HG03095 (cell line): ENCODE measurements around the gene STOX2.

Experiments used
- ATAC-seq: cut with Tn5 transposase; IDR thresholded peaks from one replicate; pipeline ENCODE4 v1.9.1; 2021; ENCODE audit warnings: moderate library complexity; ENCODE audit not compliant: unreplicated experiment

The STOX2 gene

GRCh38 chr4:183986291-183986970 is 81.3 kb downstream of the STOX2 start:
- ATAC-seq: no peak

- ATAC-seq: no peak
These were observed 82.2 kb downstream of the STOX2 start for GRCh38 chr4:183986971-183987946.

- ATAC-seq: no peak
These were observed 82.9 kb downstream of the STOX2 start for GRCh38 chr4:183987987-183988392.

GRCh38 chr4:183988874-183989273 is 83.8 kb downstream of the STOX2 start:
- no peak for ATAC-seq

- ATAC-seq: no peak
These were observed 84.4 kb downstream of the STOX2 start for GRCh38 chr4:183989461-183989860.

GRCh38 chr4:183989931-183990330 is 84.8 kb downstream of the STOX2 start:
- ATAC-seq: no peak

GRCh38 chr4:183993676-183994075 is 88.6 kb downstream of the STOX2 start:
- ATAC-seq: no peak

GRCh38 chr4:183995570-183995969 is 90.5 kb downstream of the STOX2 start:
- ATAC-seq: no peak

GRCh38 chr4:183996868-183997267 is 91.8 kb downstream of the STOX2 start:
- no peak for ATAC-seq

GRCh38 chr4:183999435-183999834 is 94.3 kb downstream of the STOX2 start:
- ATAC-seq: no peak

GRCh38 chr4:184000457-184001396 is 95.6 kb downstream of the STOX2 start:
- no peak for ATAC-seq

GRCh38 chr4:184003433-184003832 is 98.3 kb downstream of the STOX2 start:
- no peak for ATAC-seq

- ATAC-seq: no peak
These were observed 102.8 kb downstream of the STOX2 start for GRCh38 chr4:184007891-184008290.

GRCh38 chr4:184010696-184011095 is 105.6 kb downstream of the STOX2 start:
- no peak for ATAC-seq

GRCh38 chr4:184011826-184012380 is 106.8 kb downstream of the STOX2 start:
- ATAC-seq: no peak

GRCh38 chr4:184012937-184013336 is 107.8 kb downstream of the STOX2 start:
- no peak for ATAC-seq

- no peak for ATAC-seq
These were observed 109.2 kb downstream of the STOX2 start for GRCh38 chr4:184014301-184014700.

GRCh38 chr4:184016759-184017668 is 111.9 kb downstream of the STOX2 start:
- no peak for ATAC-seq

- no peak for ATAC-seq
These were observed 114.0 kb downstream of the STOX2 start for GRCh38 chr4:184019076-184019475.
